HepG2 (cell line): Measurements from ENCODE around the gene SOX13. TPM values are rescaled to one million over a fixed set of nuclear protein-coding genes. Genes with fewer than 3 reads are reported as not detected.

Source experiments
- ATAC-seq: fragments of 200-7000 bp; cut with Tn5 transposase; 3 replicates; pipeline ENCODE4 v1.9.1; 2020; ENCODE audit warnings: mild to moderate bottlenecking, moderate library complexity
- BruUV-seq: library from RNA; stranded (reverse); fragments of 400-500 nt; replicated peaks from 2 replicates; lab custom pipeline; 2021; lab: Mats Ljungman, UMichigan
- CTCF ChIA-PET: fragments of 300-600 bp; formaldehyde crosslinking; extraction: SDS; loops from one replicate; lab custom pipeline; 2021; ENCODE audit warnings: low total read pairs, inconsistent platforms, low intra/inter-chr PET ratio; lab: Yijun Ruan, JAX
- POLR2A ChIA-PET: fragments of 350-600 bp; sonication (Branson Sonifier 250); formaldehyde crosslinking; loops from one replicate; lab custom pipeline; 2020; ENCODE audit warnings: antibody characterized with exemption, inconsistent platforms; lab: Yijun Ruan, JAX
- DNase-seq: peaks from one replicate; pipeline ENCODE4 v3.0.0-alpha.2; 2015; ENCODE audit warnings: low spot score
- FAIRE-seq: peaks from 3 replicates; lab custom pipeline; 2011; peaks lifted over from hg19 to GRCh38; lab: Jason Lieb, UNC
- H2AFZ ChIP-seq: one replicate; pipeline ENCODE4 v1.6.1; 2011; ENCODE audit warnings: low read length, inconsistent platforms
- H3K27ac ChIP-seq: fragments of 300-600 bp; 3 replicates; pipeline ENCODE4 v1.8.0; 2011; ENCODE audit warnings: mixed run types, mild to moderate bottlenecking, mixed read lengths, low read length, inconsistent platforms; ENCODE audit not compliant: insufficient read depth; ENCODE audit errors: extremely low read length
- H3K27me3 ChIP-seq, 2 experiments: fragments of 200-600 bp in 1 of 2; 2 replicates in 1 of 2; 3 replicates in 1 of 2; pipeline versions ENCODE4 v1.6.0 to v1.8.0; 2011; ENCODE audit warnings: low read length in 2 of 2, mild to moderate bottlenecking in 2 of 2, moderate library complexity in 2 of 2, inconsistent platforms in 1 of 2; ENCODE audit not compliant: insufficient read depth in 2 of 2, control insufficient read depth in 1 of 2
- H3K36me3 ChIP-seq, 2 experiments: fragments of 200-600 bp in 1 of 2; replicated peaks in 1 of 2; 2 replicates in 1 of 2; 3 replicates in 1 of 2; pipeline versions ENCODE4 v1.5.1 to v1.8.0; 2011; ENCODE audit warnings: low read length in 2 of 2, inconsistent platforms in 1 of 2; ENCODE audit not compliant: insufficient read depth in 2 of 2, control insufficient read depth in 1 of 2
- H3K4me1 ChIP-seq: 2 replicates; pipeline ENCODE4 v1.5.1; 2012; ENCODE audit warnings: low read length, inconsistent platforms; ENCODE audit not compliant: insufficient read depth
- H3K4me2 ChIP-seq: 2 replicates; pipeline ENCODE4 v1.6.0; 2011; ENCODE audit warnings: low read depth, low read length, inconsistent platforms
- H3K4me3 ChIP-seq, 3 experiments: fragments of 200-600 bp in 1 of 3; sonication (generic), shearing (Covaris generic) in 1 of 3; replicated peaks in 1 of 3; 2 replicates each; pipeline ENCODE4 v1.5.1; 2011 to 2016; ENCODE audit warnings: low read length in 3 of 3, inconsistent platforms in 2 of 3, low read depth in 2 of 3, mild to moderate bottlenecking in 2 of 3, control low read depth in 1 of 3, mixed read lengths in 1 of 3; ENCODE audit not compliant: insufficient read depth in 1 of 3
- H3K79me2 ChIP-seq: one replicate; pipeline ENCODE4 v1.6.1; 2011; ENCODE audit warnings: low read length, inconsistent platforms; ENCODE audit not compliant: insufficient read depth
- H3K9ac ChIP-seq: 2 replicates; pipeline ENCODE4 v1.6.0; 2011; ENCODE audit warnings: mild to moderate bottlenecking, low read depth, low read length, inconsistent platforms; ENCODE audit not compliant: insufficient read depth
- H3K9me3 ChIP-seq: 2 replicates; pipeline ENCODE4 v1.5.1; 2012; ENCODE audit warnings: mild to moderate bottlenecking, low read length
- H4K20me1 ChIP-seq: 2 replicates; pipeline ENCODE4 v1.6.0; 2011; ENCODE audit warnings: inconsistent platforms, mild to moderate bottlenecking, low read length, moderate library complexity; ENCODE audit not compliant: insufficient read depth
- GMEB1 ChIP-seq: sonication (generic); formaldehyde crosslinking; IDR thresholded peaks from 2 replicates; pipeline ENCODE4 v1.5.1; 2020; ENCODE audit warnings: missing genetic modification reagents, mild to moderate bottlenecking, borderline replicate concordance
- GPBP1L1 ChIP-seq: sonication (generic); formaldehyde crosslinking; IDR thresholded peaks from 2 replicates; pipeline ENCODE4 v1.5.0; 2020; ENCODE audit warnings: mild to moderate bottlenecking, missing genetic modification reagents
- HMG20A ChIP-seq: IDR thresholded peaks from 2 replicates; pipeline ENCODE4 v1.6.1; 2016; ENCODE audit warnings: borderline replicate concordance
- MXD4 ChIP-seq: IDR thresholded peaks from 2 replicates; pipeline ENCODE4 v1.6.1; 2016; ENCODE audit warnings: mild to moderate bottlenecking, missing biosample characterization, missing genetic modification reagents
- MYC ChIP-seq: sonication (generic); formaldehyde crosslinking; IDR thresholded peaks from 2 replicates; pipeline ENCODE4 v1.9.0; 2021; ENCODE audit warnings: missing genetic modification reagents, borderline replicate concordance
- ZBTB25 ChIP-seq: IDR thresholded peaks from 2 replicates; pipeline ENCODE4 v1.6.1; 2018; ENCODE audit warnings: missing genetic modification reagents
- ZC3H4 ChIP-seq: sonication (generic); formaldehyde crosslinking; IDR thresholded peaks from 2 replicates; pipeline ENCODE4 v1.4.0; 2020; ENCODE audit warnings: missing genetic modification reagents, borderline replicate concordance
- ZNF605 ChIP-seq: sonication (generic); formaldehyde crosslinking; IDR thresholded peaks from 2 replicates; pipeline ENCODE4 v1.8.0; 2022; ENCODE audit warnings: mild to moderate bottlenecking, missing genetic modification reagents
- ZNF772 ChIP-seq: sonication (generic); formaldehyde crosslinking; IDR thresholded peaks from 2 replicates; pipeline ENCODE4 v1.5.0; 2020; ENCODE audit warnings: mild to moderate bottlenecking, missing genetic modification reagents
- WGBS: methylation state at CpG from one replicate; pipeline ENCODE4 v1.1.6; 2017; ENCODE audit warnings: low lambda C conversion rate; 5-methylcytosine and 5-hydroxymethylcytosine counted together
- in situ Hi-C: cut with HindIII; loops from 2 replicates; pipeline ENCODE4 v1.10.0; 2017; ENCODE audit warnings: low pct_unique_long_range_greater_than_20kb; ENCODE audit not compliant: extremely low pct_ligation_motif_present
- intact Hi-C: fragments of 100-400 bp; cut with micrococcal nuclease; formaldehyde crosslinking; loops from one replicate; pipeline ENCODE4 v1.10.0; 2022; ENCODE audit not compliant: unreplicated experiment
- polyA plus RNA-seq, 8 experiments: library from polyadenylated mRNA; depleted of rRNA in 3 of 8; stranded (reverse) in 7 of 8; unstranded in 1 of 8; fragments of >200 nt; fragmentation: Illumina TruSeq in 4 of 8; extraction: Trizol in 4 of 8; gene quantifications; 2 replicates each; pipeline versions ENCODE4 v1.2.1 to v1.2.3, GENCODE V29; 2011 to 2016; ENCODE audit warnings: low read depth in 4 of 8, missing spikeins in 1 of 8, mixed read lengths in 1 of 8; ENCODE audit not compliant: insufficient read depth in 1 of 8
- total RNA-seq, 5 experiments: library from RNA; depleted of rRNA; stranded (reverse); fragments of >200 nt; fragmentation: Illumina TruSeq; extraction: Trizol; gene quantifications; 2 replicates each; pipeline ENCODE4 v1.2.3, GENCODE V29; 2016; ENCODE audit warnings: low read depth in 1 of 5

The SOX13 gene
- total and polyA plus RNA-seq, 2 of the 13 experiments (the other 11 are each of a cell fraction or from before 2014, with no cell fraction given): 13.3 to 15.8 TPM

- peaks cover 4 to 6% of the 10 kb centered on the region in 2 experiments; a peak in 2 of 5 replicates for H3K36me3 ChIP-seq
- POLR2A ChIA-PET: interaction anchor here (1.2 kb wide), 1 partner anchor 73 kb away, joined by 3 read pairs; the partner anchor contains the start of gene GOLT1A
- no peak for FAIRE-seq
These were observed 68.2 kb downstream of the SOX13 start for GRCh38 chr1:204141131-204141530.

More at GRCh38 chr1:204141131-204141530, 68.2 kb downstream of the SOX13 start:
- DNase-seq (no peak), ATAC-seq (no peak)
- Histone ChIP-seq H3K9ac (no peak overlapping the region), H3K79me2 (no peaks in the 10 kb centered on the region), H3K4me3 (no peak overlapping the region), H3K4me2 (no peak overlapping the region), H3K4me1 (peaks cover 47% of the 10 kb centered on the region), H2AFZ (no peak overlapping the region), H4K20me1 (no peaks in the 10 kb centered on the region), H3K9me3 (no peaks in the 10 kb centered on the region), H3K27me3 (no peaks in the 10 kb centered on the region), H3K27ac (no peak overlapping the region)
- CTCF ChIA-PET: no interaction called here
- TF ChIP-seq ZNF772 (CRISPR knock-in tag): no peak
- no peak for TF ChIP-seq ZNF605 (CRISPR knock-in tag)
- no peak for TF ChIP-seq MXD4
- TF ChIP-seq ZBTB25 (CRISPR knock-in tag): no peak
- no peak for TF ChIP-seq HMG20A
- no peak for TF ChIP-seq GPBP1L1 (CRISPR knock-in tag)
- TF ChIP-seq MYC (CRISPR knock-in tag): no peak
- no peak for TF ChIP-seq GMEB1 (CRISPR knock-in tag)
- no peak for TF ChIP-seq ZC3H4 (CRISPR knock-in tag)
- intact Hi-C loops: loop anchor here (10.0 kb wide), 1 partner anchor 364 kb away; no protein-coding TSS in a partner anchor
- in situ Hi-C loops: no loop called here
- no TSS peak for BruUV-seq
- 100% methylated on average over 2 of the region's 3 CpGs for WGBS
